Neural cell (in vitro differentiated cells): ENCODE results near the gene ASB18. TPM values are rescaled to one million over a fixed set of nuclear protein-coding genes. Genes with fewer than 3 reads are reported as not detected.

Experiments used
- H2AFZ ChIP-seq: fragments of 200-600, 300-800 bp; sonication (generic), shearing (Covaris generic); 2 replicates; pipeline ENCODE4 v1.6.0; 2014; ENCODE audit warnings: low read depth, mild to moderate bottlenecking, antibody characterized with exemption, low read length, moderate library complexity
- H3F3A ChIP-seq: fragments of 200-600 bp; shearing (Covaris generic); 2 replicates; pipeline ENCODE4 v1.6.1; 2016; ENCODE audit warnings: mild to moderate bottlenecking, moderate library complexity, mixed read lengths, antibody characterized with exemption, low read length; ENCODE audit not compliant: insufficient read depth, poor library complexity, severe bottlenecking
- H3K27ac ChIP-seq: fragments of 200-600, 300-800 bp; sonication (generic), shearing (Covaris generic); 2 replicates; pipeline ENCODE4 v1.5.1; 2014; ENCODE audit warnings: mild to moderate bottlenecking, low read length, moderate library complexity
- H3K27me3 ChIP-seq: fragments of 300-800, 200-600 bp; sonication (generic), shearing (Covaris generic); 2 replicates; pipeline ENCODE4 v1.6.0; 2014; ENCODE audit warnings: mild to moderate bottlenecking, low read depth, low read length, moderate library complexity; ENCODE audit not compliant: insufficient read depth
- H3K36me3 ChIP-seq: fragments of 300-800, 200-600 bp; sonication (generic), shearing (Covaris generic); 2 replicates; pipeline ENCODE4 v1.5.1; 2014; ENCODE audit warnings: mild to moderate bottlenecking, antibody characterized with exemption, low read length, moderate library complexity; ENCODE audit not compliant: insufficient read depth
- H3K4me2 ChIP-seq: fragments of 300-800, 200-600 bp; sonication (generic), shearing (Covaris generic); 2 replicates; pipeline ENCODE4 v1.6.0; 2014; ENCODE audit warnings: mild to moderate bottlenecking, low read length
- H3K4me3 ChIP-seq: fragments of 300-800, 200-600 bp; sonication (generic), shearing (Covaris generic); 2 replicates; pipeline ENCODE4 v1.5.1; 2014; ENCODE audit warnings: mild to moderate bottlenecking, low read length, moderate library complexity
- H3K79me2 ChIP-seq: fragments of 200-600 bp; shearing (Covaris generic); replicated peaks from 2 replicates; pipeline ENCODE4 v1.6.0; 2014; ENCODE audit warnings: mild to moderate bottlenecking, low read length, moderate library complexity; ENCODE audit not compliant: insufficient read depth
- H3K9ac ChIP-seq: fragments of 300-800, 200-600 bp; sonication (generic), shearing (Covaris generic); 2 replicates; pipeline ENCODE4 v1.6.1; 2016; ENCODE audit warnings: mild to moderate bottlenecking, low read length, mixed read lengths
- H3K9me2 ChIP-seq: fragments of 200-600 bp; shearing (Covaris generic); 2 replicates; pipeline ENCODE4 v1.6.1; 2016; ENCODE audit warnings: mild to moderate bottlenecking, low read length, mixed read lengths; ENCODE audit not compliant: insufficient read depth
- H3K9me3 ChIP-seq: fragments of 200-600, 300-800 bp; sonication (generic), shearing (Covaris generic); 2 replicates; pipeline ENCODE4 v1.6.1; 2016; ENCODE audit warnings: mild to moderate bottlenecking, mixed run types, low read length, moderate library complexity, mixed read lengths
- H4K20me1 ChIP-seq: fragments of 200-600 bp; shearing (Covaris generic); 2 replicates; pipeline ENCODE4 v1.6.1; 2016; ENCODE audit warnings: mild to moderate bottlenecking, mixed run types; ENCODE audit not compliant: insufficient read depth
- CTCF ChIP-seq: fragments of 450-650 bp; IDR thresholded peaks from 2 replicates; pipeline ENCODE4 v1.5.1; 2014; ENCODE audit warnings: antibody characterized with exemption, mild to moderate bottlenecking, moderate library complexity; ENCODE audit not compliant: poor library complexity, severe bottlenecking
- EP300 ChIP-seq: fragments of 450-650 bp; conservative IDR thresholded peaks from 2 replicates; pipeline ENCODE4 v1.6.1; 2014; ENCODE audit warnings: antibody characterized with exemption, mild to moderate bottlenecking, moderate library complexity; ENCODE audit not compliant: poor library complexity, severe bottlenecking
- EZH2 ChIP-seq: fragments of 200-600, 300-800 bp; shearing (Covaris generic), sonication (generic); IDR thresholded peaks from 2 replicates; pipeline ENCODE4 v1.6.1; 2014; ENCODE audit warnings: antibody characterized with exemption, low read length, borderline replicate concordance, mild to moderate bottlenecking; ENCODE audit not compliant: insufficient read depth, poor library complexity, severe bottlenecking
- MXI1 ChIP-seq: fragments of 450-650 bp; conservative IDR thresholded peaks from 2 replicates; pipeline ENCODE4 v1.6.1; 2014; ENCODE audit warnings: antibody characterized with exemption, mild to moderate bottlenecking; ENCODE audit not compliant: poor library complexity, severe bottlenecking
- POLR2AphosphoS5 ChIP-seq: IDR thresholded peaks from 2 replicates; pipeline ENCODE4 v1.6.1; 2012
- RAD21 ChIP-seq: fragments of 450-650 bp; conservative IDR thresholded peaks from 2 replicates; pipeline ENCODE4 v1.6.1; 2014; ENCODE audit warnings: antibody characterized with exemption, mild to moderate bottlenecking, moderate library complexity
- REST ChIP-seq: IDR thresholded peaks from 2 replicates; pipeline ENCODE4 v1.6.1; 2012; ENCODE audit warnings: borderline replicate concordance
- SMC3 ChIP-seq: fragments of 450-650 bp; conservative IDR thresholded peaks from 2 replicates; pipeline ENCODE4 v1.6.1; 2014; ENCODE audit warnings: antibody characterized with exemption, mild to moderate bottlenecking, moderate library complexity; ENCODE audit not compliant: poor library complexity
- TAF1 ChIP-seq: IDR thresholded peaks from 2 replicates; pipeline ENCODE4 v1.6.1; 2012; ENCODE audit warnings: low read depth
- polyA plus RNA-seq: library from polyadenylated mRNA; depleted of rRNA; stranded (reverse); fragments of >200 nt; gene quantifications from 2 replicates; pipeline ENCODE4 v1.2.3, GENCODE V29; 2014

The ASB18 gene
- polyA plus RNA-seq, 1 donor from 2014 or later: not detected

GRCh38 chr2:236156095-236156859, 107.9 kb downstream of the ASB18 start:
- H3K79me2 ChIP-seq: no peaks in the 10 kb centered on the region
- H3K27ac ChIP-seq: no peak overlapping the region
- no peaks in the 10 kb centered on the region for H3K9me3 ChIP-seq
- no peaks in the 10 kb centered on the region for H3K36me3 ChIP-seq
- no peak overlapping the region for H3K4me3 ChIP-seq
- H3K4me2 ChIP-seq: no peak overlapping the region
- no peak overlapping the region for H2AFZ ChIP-seq
- H4K20me1 ChIP-seq: no peaks in the 10 kb centered on the region
- no peak overlapping the region for H3K9ac ChIP-seq
- H3K27me3 ChIP-seq: peaks cover 62% of the 10 kb centered on the region
- no peaks in the 10 kb centered on the region for H3K9me2 ChIP-seq
- no peaks in the 10 kb centered on the region for H3F3A ChIP-seq
- TF ChIP-seq EZH2 (no peak), SMC3 (no peak), CTCF (no peak), MXI1 (no peak), REST (no peak), RAD21 (no peak), POLR2AphosphoS5 (no peak), EP300 (no peak), TAF1 (no peak)

- no peak overlapping the region for H3K27ac ChIP-seq
- H3F3A ChIP-seq: no peaks in the 10 kb centered on the region
- H3K27me3 ChIP-seq: peaks cover 53% of the 10 kb centered on the region
Observed at GRCh38 chr2:236155406-236155805, 108.8 kb downstream of the ASB18 start.

More at GRCh38 chr2:236155406-236155805, 108.8 kb downstream of the ASB18 start:
- H4K20me1 ChIP-seq: no peaks in the 10 kb centered on the region
- no peak overlapping the region for H2AFZ ChIP-seq
- H3K9ac ChIP-seq: no peak overlapping the region
- no peaks in the 10 kb centered on the region for H3K79me2 ChIP-seq
- H3K36me3 ChIP-seq: no peaks in the 10 kb centered on the region
- no peaks in the 10 kb centered on the region for H3K9me2 ChIP-seq
- TF ChIP-seq REST: no peak
- TF ChIP-seq POLR2AphosphoS5: no peak
- no peak for TF ChIP-seq EZH2
- no peak for TF ChIP-seq RAD21
- TF ChIP-seq SMC3: no peak
- no peak for TF ChIP-seq EP300
- no peak for TF ChIP-seq TAF1
- TF ChIP-seq CTCF: no peak
- TF ChIP-seq MXI1: no peak
- H3K4me2 ChIP-seq: no peak overlapping the region
- H3K9me3 ChIP-seq: no peaks in the 10 kb centered on the region
- no peak overlapping the region for H3K4me3 ChIP-seq
